ENCODE data around the gene OCA2. TPM values are rescaled to one million over a fixed set of nuclear protein-coding genes. Genes with fewer than 3 reads are reported as not detected.
"Not testable (repeated sequence)": the region's sequence is repeated elsewhere in the genome, so short reads cannot be mapped to it uniquely, and the experiment has no call there.

The OCA2 gene
- under 1 TPM in 3 of 6 experiments, not detected in 3; 0.07 to 0.13 (median 0.12) TPM for total RNA-seq
- long read RNA-seq = 0 reads

- Histone ChIP-seq H3K27ac (no peak within 1 kb of the TSS), H3K27me3 (peaks cover 0 to 27% of the 10 kb centered on the region in 2 donors), H3K36me3 (no peaks in the 10 kb centered on the region), H3K4me3 (no peak within 1 kb of the TSS), H3K4me1 (peaks cover 0 to 20% (median 0%) of the 10 kb centered on the region in 4 donors), H3K9me3 (no peaks in the 10 kb centered on the region)
- ATAC-seq = peak in 1 of 4 donors; percentile 2
- 7% methylated on average over 25 of the region's 52 CpGs for WGBS (ENCODE audit: insufficient coverage, low coverage, low lambda C conversion rate, missing lambda C conversion rate)
- TF ChIP-seq CTCF (IDR thresholded peaks at IDR 0.05) = no peak
- TF ChIP-seq POLR2A (IDR thresholded peaks at IDR 0.05) = no peak
- DNase-seq = no peak
- intact Hi-C loops (cut with DNase I) = no loop called here
Observed at GRCh38 chr15:28098766-28099554, at the start of gene OCA2. Gene OCA2, minus strand, starts transcription at chr15:28099315. Its CDS starts 17,441 bp downstream, at chr15:28081874.

- H3K4me3 ChIP-seq = no peak overlapping the region
- 100% methylated on average over 3 of the region's 3 CpGs for WGBS (ENCODE audit: insufficient coverage, low coverage, low lambda C conversion rate, missing lambda C conversion rate)
- H3K4me1 ChIP-seq = no peaks in the 10 kb centered on the region
- no peak for DNase-seq
- H3K27ac ChIP-seq = no peak overlapping the region
- no peak for ATAC-seq
- intact Hi-C loops (cut with DNase I) = no loop called here
- TF ChIP-seq POLR2A (IDR thresholded peaks at IDR 0.05) (no peak), CTCF (IDR thresholded peaks at IDR 0.05) (no peak)
- H3K9me3 ChIP-seq = no peaks in the 10 kb centered on the region
- H3K27me3 ChIP-seq = no peaks in the 10 kb centered on the region
- H3K36me3 ChIP-seq = peaks cover 0 to 22% (median 11%) of the 10 kb centered on the region in 4 donors
Observed at GRCh38 chr15:28147801-28148200, 48.7 kb upstream of the OCA2 start.

GRCh38 chr15:28145419-28145818 is 46.3 kb upstream of the OCA2 start:
- H3K27me3 ChIP-seq; intact Hi-C loops (cut with DNase I); H3K4me1 ChIP-seq; ATAC-seq; H3K9me3 ChIP-seq; DNase-seq; H3K27ac ChIP-seq; H3K4me3 ChIP-seq: not testable (repeated sequence)
- 87% methylated on average over 4 of the region's 4 CpGs for WGBS (ENCODE audit: insufficient coverage, low coverage, low lambda C conversion rate, missing lambda C conversion rate)
- H3K36me3 ChIP-seq = peaks cover 0 to 33% (median 19%) of the 10 kb centered on the region in 4 donors

GRCh38 chr15:28140062-28140461 is 40.9 kb upstream of the OCA2 start:
- H3K36me3 ChIP-seq = peaks cover 0 to 44% (median 15%) of the 10 kb centered on the region in 4 donors
- H3K4me1 ChIP-seq = no peaks in the 10 kb centered on the region
- WGBS (ENCODE audit: insufficient coverage, low coverage, low lambda C conversion rate, missing lambda C conversion rate) = 92% methylated on average over 6 of the region's 6 CpGs
- H3K9me3 ChIP-seq = no peaks in the 10 kb centered on the region
- no peak overlapping the region for H3K27ac ChIP-seq
- DNase-seq (no peak), ATAC-seq (no peak)
- TF ChIP-seq CTCF (IDR thresholded peaks at IDR 0.05) = no peak
- no peak for TF ChIP-seq POLR2A (IDR thresholded peaks at IDR 0.05)
- intact Hi-C loops (cut with DNase I) = no loop called here
- no peaks in the 10 kb centered on the region for H3K27me3 ChIP-seq
- no peak overlapping the region for H3K4me3 ChIP-seq

GRCh38 chr15:28137408-28138039 is 38.4 kb upstream of the OCA2 start:
- DNase-seq; H3K4me3 ChIP-seq; H3K27ac ChIP-seq; ATAC-seq; H3K27me3 ChIP-seq; H3K4me1 ChIP-seq; H3K9me3 ChIP-seq; intact Hi-C loops (cut with DNase I): not testable (repeated sequence)
- 89% methylated on average over 9 of the region's 9 CpGs for WGBS (ENCODE audit: insufficient coverage, low coverage, low lambda C conversion rate, missing lambda C conversion rate)
- peaks cover 0 to 30% (median 9%) of the 10 kb centered on the region in 4 donors for H3K36me3 ChIP-seq

- DNase-seq; H3K4me3 ChIP-seq; H3K9me3 ChIP-seq; H3K4me1 ChIP-seq; intact Hi-C loops (cut with DNase I); H3K27ac ChIP-seq; H3K27me3 ChIP-seq: not testable (repeated sequence)
- peaks cover 0 to 31% (median 5%) of the 10 kb centered on the region in 4 donors for H3K36me3 ChIP-seq
- 66% methylated on average over 5 of the region's 6 CpGs for WGBS (ENCODE audit: insufficient coverage, low coverage, low lambda C conversion rate, missing lambda C conversion rate)
- peak in 1 of 4 donors; percentile 14 for ATAC-seq
Observed at GRCh38 chr15:28136236-28136904, 37.3 kb upstream of the OCA2 start.
